Stimulated activated CD4-positive, alpha-beta T cell treated with anti-CD3 and anti-CD28 coated beads, Interleukin-2, amount 100 ng/mL, for 24 hours (primary cell): ENCODE results near the gene INAFM2.
A peak's percentile ranks its signal among the peaks of the same experiment; 100 is the strongest.

ENCODE experiments used
- DNase-seq, 2 donors: peaks; one replicate each; pipeline ENCODE4 v3.0.0-alpha.2; 2020

Gene INAFM2

DNA sequence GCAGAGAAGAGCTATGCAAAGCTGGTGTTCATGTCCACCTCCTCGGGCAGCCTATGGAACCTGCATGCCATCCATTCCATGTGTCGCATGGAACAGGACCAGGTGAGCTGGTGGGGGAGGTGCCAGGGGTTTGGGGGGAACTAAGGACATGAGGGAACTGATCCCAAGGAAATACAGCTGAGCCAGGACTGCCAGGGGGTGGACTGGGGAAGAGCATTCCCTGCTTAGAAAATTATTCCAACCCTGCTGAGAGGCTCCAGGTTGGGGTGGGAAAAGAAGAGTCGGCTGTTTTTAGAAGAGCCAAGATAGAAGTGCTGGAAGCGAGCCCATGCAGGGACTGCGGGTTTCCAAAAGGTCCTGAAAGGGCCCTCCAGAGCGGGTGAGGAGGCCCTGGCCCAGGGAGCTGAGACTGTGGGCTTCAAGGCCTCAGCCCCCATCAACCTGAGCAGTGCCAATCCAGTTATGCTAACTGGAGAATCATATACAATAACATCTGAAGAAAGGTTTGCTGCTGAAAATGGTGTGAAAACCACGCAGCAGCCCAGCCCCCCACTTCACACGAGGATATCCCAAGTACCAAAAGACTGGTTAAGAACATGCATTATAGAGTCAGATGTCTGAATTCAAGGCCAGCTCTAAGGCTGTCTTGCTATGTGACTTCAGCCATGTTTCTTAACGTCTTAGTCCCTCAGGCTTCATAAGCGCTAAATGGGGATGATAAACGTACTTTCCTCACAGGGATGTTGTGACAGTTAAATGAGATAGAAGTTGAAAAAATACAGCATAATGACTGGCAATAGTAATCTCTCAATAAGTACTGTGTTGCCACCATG, 42.3 kb downstream of the INAFM2 start:
- DNase-seq, result no peak

DNA sequence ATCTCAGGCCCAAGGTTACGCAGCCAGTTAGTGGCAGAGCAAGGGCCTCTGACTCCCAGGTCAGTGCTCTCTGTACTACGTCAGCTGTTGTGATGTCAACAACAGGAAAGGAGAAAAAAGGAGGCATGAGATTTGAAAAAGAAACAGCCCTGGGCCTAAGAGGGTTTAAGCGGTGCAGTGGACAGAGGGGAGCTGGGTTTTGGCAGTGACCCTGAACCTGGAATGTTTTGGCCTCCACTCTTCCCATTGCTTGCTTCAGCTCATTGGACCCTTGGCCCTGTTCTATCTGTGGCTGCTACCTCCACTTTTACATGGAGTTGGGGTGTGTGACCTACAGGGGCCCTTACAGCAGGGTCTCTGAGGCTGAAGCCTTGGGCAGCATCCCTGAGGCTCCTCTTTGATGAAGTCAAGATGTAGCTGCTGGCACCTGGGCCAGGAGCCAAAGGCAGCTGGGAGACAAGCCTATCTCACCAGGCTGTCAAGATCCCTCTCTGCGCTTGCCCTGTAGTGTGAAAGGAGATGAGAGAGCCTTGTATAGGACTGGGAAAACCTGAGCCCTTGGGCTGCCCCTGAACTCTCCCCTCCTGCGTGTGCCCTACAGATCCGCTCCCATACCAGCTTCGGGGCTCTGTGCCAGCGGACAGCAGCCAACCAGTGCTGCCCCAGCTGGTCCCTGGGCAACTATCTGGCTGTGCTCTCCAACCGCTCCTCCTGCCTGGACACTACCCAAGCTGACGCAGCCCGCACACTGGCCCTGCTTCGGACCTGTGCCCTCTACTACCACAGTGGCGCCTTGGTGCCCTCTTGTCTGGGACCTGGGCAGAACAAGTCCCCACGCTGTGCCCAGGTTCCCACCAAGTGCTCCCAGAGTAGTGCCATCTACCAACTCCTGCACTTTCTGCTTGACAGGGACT, 43.2 kb downstream of the INAFM2 start:
- DNase-seq, result no peak

DNA sequence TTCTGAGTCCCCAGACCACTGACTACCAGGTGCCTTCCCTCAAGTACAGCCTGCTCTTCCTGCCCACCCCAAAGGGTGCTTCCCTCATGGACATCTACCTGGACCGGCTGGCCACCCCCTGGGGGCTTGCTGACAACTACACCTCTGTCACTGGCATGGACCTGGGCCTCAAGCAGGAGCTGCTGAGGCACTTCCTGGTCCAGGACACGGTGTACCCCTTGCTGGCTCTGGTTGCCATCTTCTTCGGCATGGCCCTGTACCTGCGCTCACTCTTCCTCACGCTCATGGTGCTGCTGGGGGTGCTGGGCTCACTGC, 43.8 kb downstream of the INAFM2 start:
- no peak for DNase-seq

DNA sequence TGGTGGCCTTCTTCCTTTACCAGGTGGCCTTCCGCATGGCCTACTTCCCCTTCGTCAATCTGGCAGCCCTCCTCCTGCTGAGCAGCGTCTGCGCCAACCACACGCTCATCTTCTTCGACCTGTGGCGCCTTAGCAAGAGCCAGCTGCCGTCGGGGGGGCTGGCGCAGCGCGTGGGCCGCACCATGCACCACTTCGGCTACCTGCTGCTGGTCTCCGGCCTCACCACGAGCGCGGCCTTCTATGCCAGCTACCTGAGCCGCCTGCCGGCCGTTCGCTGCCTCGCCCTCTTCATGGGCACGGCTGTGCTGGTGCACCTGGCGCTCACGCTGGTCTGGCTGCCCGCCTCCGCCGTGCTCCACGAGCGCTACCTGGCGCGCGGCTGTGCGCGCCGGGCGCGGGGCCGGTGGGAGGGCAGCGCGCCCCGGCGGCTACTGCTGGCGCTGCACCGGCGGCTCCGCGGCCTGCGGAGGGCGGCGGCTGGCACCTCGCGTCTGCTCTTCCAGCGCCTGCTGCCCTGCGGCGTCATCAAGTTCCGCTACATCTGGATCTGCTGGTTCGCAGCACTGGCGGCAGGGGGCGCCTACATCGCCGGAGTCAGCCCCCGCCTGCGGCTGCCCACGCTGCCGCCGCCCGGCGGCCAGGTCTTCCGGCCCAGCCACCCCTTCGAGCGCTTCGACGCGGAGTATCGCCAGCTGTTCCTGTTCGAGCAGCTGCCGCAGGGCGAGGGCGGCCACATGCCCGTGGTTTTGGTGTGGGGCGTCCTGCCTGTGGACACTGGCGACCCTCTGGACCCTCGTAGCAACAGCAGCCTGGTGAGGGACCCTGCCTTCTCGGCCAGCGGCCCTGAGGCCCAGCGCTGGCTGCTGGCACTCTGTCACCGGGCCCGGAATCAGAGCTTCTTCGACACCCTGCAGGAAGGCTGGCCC, 44.5 kb downstream of the INAFM2 start:
- peak; percentile 83 to 88 for DNase-seq

DNA sequence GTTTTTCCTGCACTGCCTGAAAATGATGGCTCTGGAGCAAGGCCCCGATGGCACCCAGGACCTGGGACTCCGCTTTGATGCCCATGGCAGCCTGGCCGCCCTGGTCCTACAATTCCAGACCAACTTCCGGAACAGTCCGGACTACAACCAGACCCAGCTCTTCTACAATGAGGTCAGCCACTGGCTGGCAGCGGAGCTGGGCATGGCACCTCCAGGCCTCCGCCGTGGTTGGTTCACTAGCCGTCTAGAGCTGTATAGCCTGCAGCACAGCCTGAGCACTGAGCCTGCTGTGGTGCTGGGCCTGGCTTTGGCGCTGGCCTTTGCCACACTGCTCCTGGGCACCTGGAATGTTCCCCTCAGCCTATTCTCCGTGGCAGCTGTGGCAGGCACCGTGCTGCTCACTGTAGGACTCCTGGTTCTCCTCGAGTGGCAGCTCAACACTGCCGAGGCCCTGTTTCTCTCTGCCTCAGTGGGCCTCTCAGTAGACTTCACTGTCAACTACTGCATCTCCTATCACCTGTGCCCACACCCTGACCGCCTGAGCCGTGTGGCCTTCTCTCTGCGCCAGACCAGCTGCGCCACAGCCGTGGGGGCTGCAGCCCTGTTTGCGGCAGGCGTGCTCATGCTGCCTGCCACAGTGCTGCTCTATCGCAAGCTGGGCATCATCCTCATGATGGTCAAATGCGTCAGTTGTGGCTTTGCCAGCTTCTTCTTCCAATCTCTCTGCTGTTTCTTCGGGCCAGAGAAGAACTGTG, 45.4 kb downstream of the INAFM2 start:
- no peak for DNase-seq

DNA sequence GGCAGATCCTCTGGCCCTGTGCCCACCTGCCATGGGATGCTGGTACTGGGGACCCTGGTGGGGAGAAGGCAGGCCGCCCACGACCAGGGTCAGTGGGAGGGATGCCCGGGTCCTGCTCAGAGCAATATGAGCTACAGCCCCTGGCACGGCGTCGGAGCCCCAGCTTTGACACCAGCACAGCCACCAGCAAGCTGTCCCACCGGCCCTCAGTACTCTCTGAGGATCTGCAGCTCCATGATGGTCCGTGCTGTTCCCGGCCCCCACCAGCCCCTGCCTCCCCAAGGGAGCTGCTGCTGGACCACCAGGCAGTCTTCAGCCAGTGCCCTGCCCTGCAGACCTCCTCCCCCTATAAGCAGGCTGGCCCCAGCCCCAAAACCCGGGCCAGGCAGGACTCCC, 46.0 kb downstream of the INAFM2 start:
- no peak for DNase-seq

DNA sequence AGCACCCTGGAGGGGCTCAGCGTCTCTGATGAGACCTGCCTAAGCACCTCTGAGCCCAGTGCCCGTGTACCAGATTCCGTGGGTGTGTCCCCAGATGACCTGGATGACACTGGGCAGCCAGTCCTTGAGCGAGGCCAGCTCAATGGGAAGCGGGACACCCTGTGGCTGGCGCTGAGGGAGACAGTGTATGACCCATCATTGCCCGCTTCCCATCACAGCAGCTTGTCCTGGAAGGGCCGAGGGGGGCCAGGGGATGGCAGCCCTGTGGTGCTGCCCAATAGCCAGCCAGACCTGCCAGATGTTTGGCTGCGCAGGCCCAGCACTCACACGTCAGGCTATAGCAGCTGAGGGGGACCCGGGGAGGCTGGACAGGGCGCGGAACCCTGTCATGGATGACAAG, 46.5 kb downstream of the INAFM2 start:
- no peak for DNase-seq

DNA sequence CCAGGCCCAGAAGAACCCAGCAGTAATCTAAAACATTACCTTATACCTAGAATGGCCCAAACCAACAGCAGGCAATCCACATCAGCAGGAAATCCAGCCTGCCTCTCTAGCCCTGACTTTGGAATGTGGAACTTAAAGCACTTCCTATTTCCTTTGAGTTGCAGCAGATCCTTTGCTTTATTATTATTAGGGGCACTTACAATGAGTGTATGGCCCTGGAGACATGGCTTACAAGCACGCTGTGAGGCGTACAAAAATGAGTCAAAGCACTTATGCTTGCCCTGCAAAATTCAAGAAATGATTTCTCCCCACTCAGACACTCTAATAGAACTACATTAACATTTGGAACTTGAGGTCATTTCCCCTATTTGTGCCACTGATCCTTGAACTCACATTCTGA, 49.5 kb downstream of the INAFM2 start:
- no peak for DNase-seq
